B cell (primary cell): Measurements from ENCODE around the gene RPRD1B. TPM values are rescaled to one million over a fixed set of nuclear protein-coding genes. Genes with fewer than 3 reads are reported as not detected.

Source experiments
- ATAC-seq: fragments of 200-7000 bp; cut with Tn5 transposase; one replicate; pipeline ENCODE4 v1.10.0; 2021; ENCODE audit warnings: low read depth, mild to moderate bottlenecking, moderate number of reproducible peaks, moderate library complexity
- CTCF ChIA-PET: fragments of 350-600 bp; sonication (Branson Sonifier 250); formaldehyde crosslinking; loops from one replicate; lab custom pipeline; 2021; ENCODE audit warnings: antibody characterized with exemption, inconsistent platforms; lab: Charles Lee
- POLR2A ChIA-PET: fragments of 350-600 bp; sonication (Branson Sonifier 250); formaldehyde crosslinking; loops from one replicate; lab custom pipeline; 2021; ENCODE audit warnings: antibody characterized with exemption; lab: Charles Lee
- DNase-seq: peaks from one replicate; pipeline ENCODE4 v3.0.0; 2013
- H2AFZ ChIP-seq: 2 replicates; pipeline ENCODE4 v1.6.1; 2012; ENCODE audit warnings: mild to moderate bottlenecking, low read depth, low read length; ENCODE audit not compliant: insufficient read depth, poor library complexity, severe bottlenecking
- H3K27ac ChIP-seq, 2 donors: 1 replicate in 1 of 2; 2 replicates in 1 of 2; pipeline ENCODE4 v1.5.1; 2012 to 2013; ENCODE audit warnings: low read length in 2 of 2, mild to moderate bottlenecking in 2 of 2, moderate library complexity in 1 of 2
- H3K27me3 ChIP-seq, 4 experiments: fragments of 200-600 bp in 1 of 4; sonication (generic) in 1 of 4; replicated peaks in 1 of 4; 1 replicate in 2 of 4; 2 replicates in 2 of 4; pipeline versions ENCODE4 v1.6.1 to v1.7.0; 2013 to 2016; ENCODE audit warnings: low read length in 3 of 4, mild to moderate bottlenecking in 2 of 4, mixed read lengths in 1 of 4, moderate library complexity in 1 of 4; ENCODE audit not compliant: insufficient read depth in 4 of 4, control insufficient read depth in 3 of 4; ENCODE audit errors: control extremely low read depth in 1 of 4
- H3K36me3 ChIP-seq, 2 experiments: replicated peaks in 1 of 2; 1 replicate in 1 of 2; 2 replicates in 1 of 2; pipeline versions ENCODE4 v1.6.1 to v1.7.1; 2013; ENCODE audit warnings: low read length in 1 of 2; ENCODE audit not compliant: insufficient read depth in 2 of 2, control insufficient read depth in 1 of 2; ENCODE audit errors: control extremely low read depth in 1 of 2, extremely low read depth in 1 of 2
- H3K4me1 ChIP-seq, 2 donors: fragments of 200-600 bp in 1 of 2; sonication (generic) in 1 of 2; 1 replicate in 1 of 2; 2 replicates in 1 of 2; pipeline versions ENCODE4 v1.5.1 to v1.6.1; 2013 to 2017; ENCODE audit warnings: low read length in 2 of 2; ENCODE audit not compliant: control insufficient read depth in 2 of 2, insufficient read depth in 2 of 2
- H3K4me2 ChIP-seq: replicated peaks from 2 replicates; pipeline ENCODE3; 2012; ENCODE audit warnings: mild to moderate bottlenecking, low read depth, low read length; ENCODE audit not compliant: poor library complexity, severe bottlenecking
- H3K4me3 ChIP-seq, 5 experiments: fragments of 200-600 bp in 1 of 5; sonication (generic) in 1 of 5; 1 replicate in 3 of 5; 2 replicates in 2 of 5; pipeline versions ENCODE4 v1.5.1 to v1.7.0; 2011 to 2016; ENCODE audit warnings: low read length in 4 of 5, mild to moderate bottlenecking in 4 of 5, low read depth in 2 of 5, control low read depth in 1 of 5, moderate library complexity in 1 of 5; ENCODE audit not compliant: insufficient read depth in 1 of 5; ENCODE audit errors: control extremely low read depth in 1 of 5, extremely low read depth in 1 of 5
- H3K79me2 ChIP-seq: fragments of 200-600 bp; sonication (generic); one replicate; pipeline ENCODE4 v1.6.0; 2016; ENCODE audit warnings: low read length; ENCODE audit not compliant: control insufficient read depth, insufficient read depth
- H3K9ac ChIP-seq: fragments of 200-600 bp; sonication (generic); 2 replicates; pipeline ENCODE4 v1.6.1; 2017; ENCODE audit warnings: mild to moderate bottlenecking, low read length, moderate library complexity
- H3K9me3 ChIP-seq, 3 donors: one replicate each; pipeline versions ENCODE4 v1.6.1 to v1.7.1; 2013; ENCODE audit warnings: low read length in 2 of 3; ENCODE audit not compliant: control insufficient read depth in 2 of 3, insufficient read depth in 1 of 3; ENCODE audit errors: control extremely low read depth in 1 of 3
- H4K20me1 ChIP-seq: 2 replicates; pipeline ENCODE4 v1.6.0; 2012; ENCODE audit warnings: mild to moderate bottlenecking, low read length; ENCODE audit not compliant: insufficient read depth, control insufficient read depth, poor library complexity, severe bottlenecking
- H3K27ac Mint-ChIP-seq: one replicate; pipeline ENCODE4 v1.8.0; 2021; ENCODE audit warnings: mixed read lengths
- H3K27me3 Mint-ChIP-seq: one replicate; pipeline ENCODE4 v1.8.0; 2021; ENCODE audit warnings: mixed read lengths
- H3K4me1 Mint-ChIP-seq: one replicate; pipeline ENCODE4 v1.8.0; 2021; ENCODE audit warnings: mixed read lengths
- H3K4me3 Mint-ChIP-seq: one replicate; pipeline ENCODE4 v1.8.0; 2021; ENCODE audit warnings: mixed read lengths
- H3K9me3 Mint-ChIP-seq: one replicate; pipeline ENCODE4 v1.8.0; 2022; ENCODE audit warnings: mixed read lengths; ENCODE audit not compliant: insufficient read depth
- EZH2 ChIP-seq: IDR thresholded peaks from 2 replicates; pipeline ENCODE4 v1.6.1; 2012; ENCODE audit warnings: borderline replicate concordance, low read depth, mild to moderate bottlenecking, moderate library complexity, low read length; ENCODE audit not compliant: insufficient read depth, poor library complexity, severe bottlenecking
- WGBS: methylation state at CpG from one replicate; pipeline ENCODE4 v1.1.5; 2013; ENCODE audit warnings: missing lambda C conversion rate; ENCODE audit not compliant: insufficient coverage; 5-methylcytosine and 5-hydroxymethylcytosine counted together
- intact Hi-C: fragments of 100-400 bp; cut with micrococcal nuclease; formaldehyde crosslinking; loops from one replicate; pipeline ENCODE4 v1.10.0; 2022
- polyA plus RNA-seq: library from polyadenylated mRNA; depleted of rRNA; stranded (reverse); fragments of >200 nt; gene quantifications from 2 replicates; pipeline ENCODE4 v1.2.3, GENCODE V29; 2012
- total RNA-seq, 2 donors: library from RNA; stranded (reverse); fragments of 120-200 nt in 1 of 2; gene quantifications; 1 replicate in 1 of 2; 2 replicates in 1 of 2; pipeline versions ENCODE4 v1.2.3 to v1.2.4, GENCODE V29; 2013 to 2022
- TF ChIP-seq, protein P1 (sequence below): fragments of 200-600 bp; IDR thresholded peaks from one replicate; pipeline ENCODE4 v1.8.0; 2022; ENCODE audit warnings: antibody characterized with exemption, mild to moderate bottlenecking

RPRD1B gene
- total and polyA plus RNA-seq, 2 donors (not counting 1 experiment from before 2014, with no cell fraction given): 6.0 to 54.9 TPM

DNA sequence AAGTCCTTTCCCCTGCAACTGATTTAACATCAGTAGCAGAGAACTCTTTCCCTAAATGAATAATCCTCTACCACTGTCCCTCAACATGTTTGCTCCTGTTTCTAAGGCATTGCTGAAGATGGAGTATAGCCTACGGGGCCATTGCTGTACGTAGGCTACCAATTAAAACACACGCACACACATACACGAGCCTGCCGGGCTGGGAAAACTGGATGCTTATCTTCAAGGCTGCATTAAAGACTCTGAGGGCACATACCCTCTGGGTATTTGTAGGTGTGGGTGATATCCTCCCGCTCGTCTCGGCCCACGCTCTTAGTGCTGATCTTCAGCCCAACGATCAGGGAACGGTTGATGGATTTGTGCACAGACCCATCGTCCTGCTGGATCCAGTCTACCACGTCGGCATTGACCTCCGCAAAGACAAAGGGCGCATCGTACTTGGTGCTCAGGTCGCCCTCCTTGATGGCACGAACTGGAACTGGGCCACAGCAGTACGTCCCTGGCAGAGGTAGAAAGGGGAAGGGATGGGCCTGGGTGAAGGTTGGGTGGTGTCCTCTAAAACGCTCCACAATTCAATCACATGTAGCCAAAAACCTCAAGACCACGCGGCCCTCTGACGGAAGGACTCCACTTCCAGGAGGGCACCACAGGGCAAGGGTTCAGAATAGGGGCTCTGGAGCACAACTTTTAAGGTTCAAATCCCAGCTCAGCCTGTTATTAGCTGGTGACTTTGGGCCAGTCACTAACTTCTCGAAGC, 105.8 kb downstream of the RPRD1B start:
- ChIA-PET POLR2A (no interaction called here), CTCF (interaction anchor here (0.7 to 1.2 kb wide), 3 partner anchors 64 to 81 kb away, joined by 3 to 4 read pairs (median 3); no protein-coding TSS in a partner anchor)
- 98% methylated on average over 18 of the region's 25 CpGs for WGBS
- Histone ChIP-seq H3K9me3 (no peaks in the 10 kb centered on the region), H3K9ac (no peak overlapping the region), H3K4me3 (no peak overlapping the region), H4K20me1 (no peaks in the 10 kb centered on the region), H3K4me2 (no peak overlapping the region), H2AFZ (no peak overlapping the region), H3K79me2 (no peaks in the 10 kb centered on the region), H3K4me1 (no peaks in the 10 kb centered on the region), H3K36me3 (no peaks in the 10 kb centered on the region), H3K27me3 (no peaks in the 10 kb centered on the region), H3K27ac (no peak overlapping the region)
- no peaks in the 10 kb centered on the region for H3K4me1 Mint-ChIP-seq
- H3K4me3 Mint-ChIP-seq: no peak overlapping the region
- H3K27me3 Mint-ChIP-seq: no peaks in the 10 kb centered on the region
- DNase-seq (no peak), ATAC-seq (no peak)
- no peak overlapping the region for H3K27ac Mint-ChIP-seq
- no peaks in the 10 kb centered on the region for H3K9me3 Mint-ChIP-seq
- TF ChIP-seq, protein P1, sequence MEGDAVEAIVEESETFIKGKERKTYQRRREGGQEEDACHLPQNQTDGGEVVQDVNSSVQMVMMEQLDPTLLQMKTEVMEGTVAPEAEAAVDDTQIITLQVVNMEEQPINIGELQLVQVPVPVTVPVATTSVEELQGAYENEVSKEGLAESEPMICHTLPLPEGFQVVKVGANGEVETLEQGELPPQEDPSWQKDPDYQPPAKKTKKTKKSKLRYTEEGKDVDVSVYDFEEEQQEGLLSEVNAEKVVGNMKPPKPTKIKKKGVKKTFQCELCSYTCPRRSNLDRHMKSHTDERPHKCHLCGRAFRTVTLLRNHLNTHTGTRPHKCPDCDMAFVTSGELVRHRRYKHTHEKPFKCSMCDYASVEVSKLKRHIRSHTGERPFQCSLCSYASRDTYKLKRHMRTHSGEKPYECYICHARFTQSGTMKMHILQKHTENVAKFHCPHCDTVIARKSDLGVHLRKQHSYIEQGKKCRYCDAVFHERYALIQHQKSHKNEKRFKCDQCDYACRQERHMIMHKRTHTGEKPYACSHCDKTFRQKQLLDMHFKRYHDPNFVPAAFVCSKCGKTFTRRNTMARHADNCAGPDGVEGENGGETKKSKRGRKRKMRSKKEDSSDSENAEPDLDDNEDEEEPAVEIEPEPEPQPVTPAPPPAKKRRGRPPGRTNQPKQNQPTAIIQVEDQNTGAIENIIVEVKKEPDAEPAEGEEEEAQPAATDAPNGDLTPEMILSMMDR: no peak
- no peak for TF ChIP-seq EZH2
- intact Hi-C loops: no loop called here
